NCI-H1436 (cell line): ENCODE measurements around the gene NT5DC4.

ENCODE experiments used
- DNase-seq: peaks from one replicate; lab custom pipeline; 2025; lab: John Stamatoyannopoulos, UW

The NT5DC4 gene

GRCh38 chr2:112784199-112785189 is 63.7 kb downstream of the NT5DC4 start, which contains the start of gene IL1A:
TSS of gene IL1A (minus strand) at chr2:112784493. CDS start at chr2:112783770, 723 bp downstream.
- no peak for DNase-seq

GRCh38 chr2:112787294-112787693 is 66.5 kb downstream of the NT5DC4 start:
- DNase-seq = no peak

GRCh38 chr2:112787729-112788393 is 67.0 kb downstream of the NT5DC4 start:
- no peak for DNase-seq

- DNase-seq = no peak
Observed at GRCh38 chr2:112788653-112789052, 67.8 kb downstream of the NT5DC4 start.
